ENCODE data around the gene MFF. TPM values are rescaled to one million over a fixed set of nuclear protein-coding genes. Genes with fewer than 3 reads are reported as not detected.

The MFF gene
- total RNA-seq, 1 donor from 2014 or later, result 94.8 TPM

DNA sequence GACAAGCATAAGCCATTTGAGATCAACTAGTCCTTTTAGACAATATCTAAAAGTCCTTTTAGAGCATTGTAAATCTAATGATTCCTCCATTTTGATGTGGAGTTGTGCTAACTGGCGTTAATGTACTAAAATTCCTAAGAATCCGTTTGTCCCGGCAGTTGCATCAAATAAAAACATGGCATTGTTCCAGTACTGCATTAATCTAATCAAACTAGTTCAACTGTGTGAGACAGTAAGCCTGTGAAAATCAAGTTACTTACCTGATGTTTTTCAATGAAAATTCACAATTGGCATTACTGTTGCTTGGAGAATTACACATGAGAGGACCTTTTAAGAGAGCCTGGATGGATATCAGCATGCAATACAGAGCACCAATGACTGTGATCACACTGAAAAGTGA lies 40.8 kb downstream of the MFF start:
- no peak for DNase-seq (ENCODE audit: low read depth)
- TF ChIP-seq, protein P1, sequence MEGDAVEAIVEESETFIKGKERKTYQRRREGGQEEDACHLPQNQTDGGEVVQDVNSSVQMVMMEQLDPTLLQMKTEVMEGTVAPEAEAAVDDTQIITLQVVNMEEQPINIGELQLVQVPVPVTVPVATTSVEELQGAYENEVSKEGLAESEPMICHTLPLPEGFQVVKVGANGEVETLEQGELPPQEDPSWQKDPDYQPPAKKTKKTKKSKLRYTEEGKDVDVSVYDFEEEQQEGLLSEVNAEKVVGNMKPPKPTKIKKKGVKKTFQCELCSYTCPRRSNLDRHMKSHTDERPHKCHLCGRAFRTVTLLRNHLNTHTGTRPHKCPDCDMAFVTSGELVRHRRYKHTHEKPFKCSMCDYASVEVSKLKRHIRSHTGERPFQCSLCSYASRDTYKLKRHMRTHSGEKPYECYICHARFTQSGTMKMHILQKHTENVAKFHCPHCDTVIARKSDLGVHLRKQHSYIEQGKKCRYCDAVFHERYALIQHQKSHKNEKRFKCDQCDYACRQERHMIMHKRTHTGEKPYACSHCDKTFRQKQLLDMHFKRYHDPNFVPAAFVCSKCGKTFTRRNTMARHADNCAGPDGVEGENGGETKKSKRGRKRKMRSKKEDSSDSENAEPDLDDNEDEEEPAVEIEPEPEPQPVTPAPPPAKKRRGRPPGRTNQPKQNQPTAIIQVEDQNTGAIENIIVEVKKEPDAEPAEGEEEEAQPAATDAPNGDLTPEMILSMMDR (IDR thresholded peaks at IDR 0.05; ENCODE audit: insufficient read depth, low read length, poor library complexity, severe bottlenecking), result no peak
- no peaks in the 10 kb centered on the region for H3K36me3 ChIP-seq (ENCODE audit: control insufficient read depth, insufficient read depth, low read length)
- no peaks in the 10 kb centered on the region for H3K27me3 ChIP-seq (ENCODE audit: control insufficient read depth, insufficient read depth, low read length)
- H3K4me3 ChIP-seq (ENCODE audit: low read depth, low read length), result no peak overlapping the region

DNA sequence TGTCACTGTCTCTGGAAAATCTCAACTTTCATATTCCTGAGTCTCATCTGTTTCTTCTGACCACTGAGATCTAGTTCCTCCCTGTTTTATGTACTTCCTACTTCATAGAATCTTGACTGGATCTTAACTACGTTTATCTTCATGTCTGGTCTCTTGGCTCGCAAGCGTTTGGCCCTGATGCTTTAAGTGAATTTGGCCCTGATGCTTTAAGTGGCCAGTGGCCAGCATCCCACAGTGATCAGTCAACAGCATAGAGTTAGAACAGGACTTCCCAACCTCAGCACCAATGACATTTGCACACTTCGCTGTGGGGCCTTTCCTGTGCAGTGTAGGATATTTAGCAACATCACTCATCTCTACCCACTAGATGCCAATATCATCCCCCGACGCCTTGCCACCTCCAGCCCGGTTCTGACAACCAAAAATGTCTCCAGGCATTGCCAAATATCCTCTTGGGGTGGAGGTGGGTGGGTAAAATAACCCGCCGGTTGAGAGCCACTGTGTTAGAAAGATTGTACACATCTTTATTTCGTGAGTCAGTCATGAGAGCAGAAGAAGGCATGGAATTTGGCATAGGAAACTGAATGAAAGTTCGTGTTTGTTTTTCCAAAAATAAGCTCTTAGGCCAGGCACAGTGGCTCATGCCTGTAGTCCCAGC lies 41.8 kb downstream of the MFF start:
- no peaks in the 10 kb centered on the region for H3K27me3 ChIP-seq (ENCODE audit: control insufficient read depth, insufficient read depth, low read length)
- TF ChIP-seq, protein P1 (IDR thresholded peaks at IDR 0.05; ENCODE audit: insufficient read depth, low read length, poor library complexity, severe bottlenecking), result no peak
- H3K4me3 ChIP-seq (ENCODE audit: low read depth, low read length), result no peak overlapping the region
- no peak for DNase-seq (ENCODE audit: low read depth)
- H3K36me3 ChIP-seq (ENCODE audit: control insufficient read depth, insufficient read depth, low read length), result no peaks in the 10 kb centered on the region

DNA sequence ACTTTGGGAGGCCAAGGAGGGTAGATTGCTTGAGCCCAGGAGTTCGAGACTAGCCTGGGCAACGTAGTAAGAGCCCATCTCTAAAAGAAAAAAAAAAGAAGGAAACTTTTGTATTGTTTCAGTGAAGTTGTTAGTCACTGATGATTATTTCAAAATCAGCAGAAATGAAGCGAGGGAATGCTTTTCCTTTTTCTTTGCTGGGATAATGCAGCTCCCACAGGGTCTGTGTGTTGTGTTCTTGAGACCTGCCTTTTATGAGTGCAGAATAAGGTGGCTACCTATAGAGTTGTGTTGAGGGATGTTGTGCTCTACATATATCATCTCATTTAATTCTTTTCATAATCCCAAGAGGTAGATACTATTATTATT lies 42.4 kb downstream of the MFF start:
- no peak for DNase-seq (ENCODE audit: low read depth)
- Histone ChIP-seq H3K4me3 (ENCODE audit: low read depth, low read length) (no peak overlapping the region), H3K27me3 (ENCODE audit: control insufficient read depth, insufficient read depth, low read length) (no peaks in the 10 kb centered on the region), H3K36me3 (ENCODE audit: control insufficient read depth, insufficient read depth, low read length) (no peaks in the 10 kb centered on the region)
- TF ChIP-seq, protein P1 (IDR thresholded peaks at IDR 0.05; ENCODE audit: insufficient read depth, low read length, poor library complexity, severe bottlenecking), result no peak

DNA sequence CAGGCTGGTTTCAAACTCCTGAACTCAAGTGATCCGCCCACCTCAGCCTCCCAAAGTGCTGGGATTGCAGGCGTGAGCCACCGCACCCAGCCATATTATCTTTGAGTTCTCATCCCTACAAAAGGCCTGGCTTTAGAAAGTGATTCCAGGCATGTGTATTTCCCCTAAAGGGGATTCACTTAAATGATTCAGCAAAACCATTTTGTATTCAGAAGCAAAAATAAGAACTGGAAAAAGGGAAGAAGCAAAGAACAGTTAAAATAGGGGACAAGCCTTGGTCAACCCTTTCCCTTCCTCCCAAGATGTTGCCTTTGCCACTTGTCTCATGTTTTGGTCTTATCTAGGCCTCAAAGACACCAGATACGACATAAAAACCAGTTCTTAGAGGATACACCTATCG lies 43.5 kb downstream of the MFF start:
- no peak overlapping the region for H3K4me3 ChIP-seq (ENCODE audit: low read depth, low read length)
- no peaks in the 10 kb centered on the region for H3K27me3 ChIP-seq (ENCODE audit: control insufficient read depth, insufficient read depth, low read length)
- H3K36me3 ChIP-seq (ENCODE audit: control insufficient read depth, insufficient read depth, low read length), result no peaks in the 10 kb centered on the region
- no peak for DNase-seq (ENCODE audit: low read depth)
- TF ChIP-seq, protein P1 (IDR thresholded peaks at IDR 0.05; ENCODE audit: insufficient read depth, low read length, poor library complexity, severe bottlenecking), result no peak

DNA sequence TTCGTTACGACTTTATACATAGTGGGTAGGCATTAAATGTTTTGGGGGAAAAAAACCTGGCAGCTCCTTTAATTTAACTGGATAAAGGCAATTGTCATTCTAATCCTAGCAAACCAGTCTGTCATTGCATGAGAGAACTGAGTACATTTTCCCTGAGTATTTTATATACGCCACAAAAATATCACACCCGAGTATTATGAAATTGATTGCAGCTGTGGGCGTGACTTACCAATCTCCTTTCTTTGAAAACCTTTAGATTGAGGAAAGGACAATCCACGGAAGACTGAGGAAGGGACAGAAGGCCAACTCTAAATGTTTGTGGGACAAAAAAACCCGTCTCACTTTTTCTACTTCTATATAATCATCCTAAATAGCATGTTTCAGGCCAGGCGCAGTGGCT lies 45.0 kb downstream of the MFF start:
- TF ChIP-seq, protein P1 (IDR thresholded peaks at IDR 0.05; ENCODE audit: insufficient read depth, low read length, poor library complexity, severe bottlenecking), result no peak
- Histone ChIP-seq H3K4me3 (ENCODE audit: low read depth, low read length) (no peak overlapping the region), H3K27me3 (ENCODE audit: control insufficient read depth, insufficient read depth, low read length) (no peaks in the 10 kb centered on the region), H3K36me3 (ENCODE audit: control insufficient read depth, insufficient read depth, low read length) (no peaks in the 10 kb centered on the region)
- no peak for DNase-seq (ENCODE audit: low read depth)

DNA sequence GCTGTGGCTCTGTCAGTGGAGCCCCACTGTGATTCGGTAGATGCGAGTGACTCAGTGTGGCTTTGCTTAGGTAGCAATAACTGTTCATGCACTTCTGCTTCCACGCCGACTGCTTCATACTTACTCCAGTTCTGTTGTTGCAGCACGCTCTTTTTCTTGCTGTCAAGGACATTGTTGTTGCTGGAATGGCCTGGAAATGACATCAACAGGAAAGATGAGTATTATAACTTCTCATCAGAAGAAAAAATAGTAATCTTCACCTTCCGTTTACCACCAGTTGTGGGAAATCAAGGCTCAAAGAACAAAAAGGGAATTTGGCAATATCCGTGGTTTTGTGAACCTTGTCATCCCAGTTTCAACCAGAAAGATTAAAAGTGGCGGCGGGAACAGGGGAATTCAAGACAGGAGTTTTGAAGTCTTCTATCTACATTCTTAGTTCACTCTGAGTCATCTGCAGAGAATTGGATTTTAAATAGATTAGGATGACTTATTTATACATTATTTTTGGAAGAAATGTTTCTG lies 45.8 kb downstream of the MFF start:
- TF ChIP-seq, protein P1 (IDR thresholded peaks at IDR 0.05; ENCODE audit: insufficient read depth, low read length, poor library complexity, severe bottlenecking), result no peak
- DNase-seq (ENCODE audit: low read depth), result no peak
- H3K36me3 ChIP-seq (ENCODE audit: control insufficient read depth, insufficient read depth, low read length), result no peaks in the 10 kb centered on the region
- no peaks in the 10 kb centered on the region for H3K27me3 ChIP-seq (ENCODE audit: control insufficient read depth, insufficient read depth, low read length)
- no peak overlapping the region for H3K4me3 ChIP-seq (ENCODE audit: low read depth, low read length)
